DOHH2 (cell line): ENCODE measurements around the gene LGALS3BP.

Experiments
- H3F3A ChIP-seq: fragments of 200-600 bp; sonication (generic), shearing (Covaris generic); 2 replicates; pipeline ENCODE4 v1.6.0; 2016; ENCODE audit warnings: antibody characterized with exemption, mild to moderate bottlenecking; ENCODE audit not compliant: control insufficient read depth, insufficient read depth
- H3K27ac ChIP-seq: fragments of 200-600 bp; sonication (generic); 2 replicates; pipeline ENCODE4 v1.5.1; 2014; ENCODE audit warnings: low read depth, mild to moderate bottlenecking, low read length, moderate library complexity
- H3K27me3 ChIP-seq: fragments of 200-600 bp; sonication (generic); 2 replicates; pipeline ENCODE4 v1.6.1; 2014; ENCODE audit warnings: mild to moderate bottlenecking, low read length, mixed read lengths; ENCODE audit not compliant: control insufficient read depth
- H3K36me3 ChIP-seq: fragments of 200-600 bp; sonication (generic); 2 replicates; pipeline ENCODE4 v1.6.1; 2014; ENCODE audit warnings: mild to moderate bottlenecking, low read length, moderate library complexity, mixed read lengths; ENCODE audit not compliant: control insufficient read depth
- H3K4me1 ChIP-seq: fragments of 200-600 bp; sonication (generic); 2 replicates; pipeline ENCODE4 v1.6.1; 2014; ENCODE audit warnings: mild to moderate bottlenecking, low read length, mixed read lengths; ENCODE audit not compliant: control insufficient read depth
- H3K4me2 ChIP-seq: fragments of 200-600 bp; sonication (generic); 2 replicates; pipeline ENCODE4 v1.6.0; 2014; ENCODE audit warnings: mild to moderate bottlenecking, low read length, moderate library complexity
- H3K4me3 ChIP-seq: fragments of 200-600 bp; sonication (generic); 2 replicates; pipeline ENCODE4 v1.5.1; 2014; ENCODE audit warnings: mild to moderate bottlenecking, low read length, mixed read lengths
- H3K79me2 ChIP-seq: fragments of 200-600 bp; sonication (generic); 2 replicates; pipeline ENCODE4 v1.6.1; 2014; ENCODE audit warnings: mild to moderate bottlenecking, low read length, mixed read lengths; ENCODE audit not compliant: control insufficient read depth
- H3K9me2 ChIP-seq: fragments of 200-600 bp; sonication (generic); replicated peaks from 2 replicates; pipeline ENCODE4 v1.6.1; 2014; ENCODE audit warnings: mild to moderate bottlenecking, low read length, mixed read lengths; ENCODE audit not compliant: control insufficient read depth
- H3K9me3 ChIP-seq: fragments of 200-600 bp; sonication (generic); 2 replicates; pipeline ENCODE4 v1.6.1; 2014; ENCODE audit warnings: antibody characterized with exemption, low read length, mixed read lengths; ENCODE audit not compliant: control insufficient read depth, insufficient read depth
- H4K20me1 ChIP-seq: fragments of 200-600 bp; sonication (generic); 2 replicates; pipeline ENCODE4 v1.6.0; 2014; ENCODE audit warnings: low read depth, mild to moderate bottlenecking, antibody characterized with exemption, low read length, moderate library complexity; ENCODE audit not compliant: control insufficient read depth, insufficient read depth
- EZH2phosphoT487 ChIP-seq: fragments of 200-600 bp; sonication (generic); IDR thresholded peaks from 2 replicates; pipeline ENCODE4 v1.6.1; 2017; ENCODE audit warnings: borderline replicate concordance, mild to moderate bottlenecking, antibody characterized with exemption, low read length, moderate library complexity, mixed read lengths
- TF ChIP-seq, protein P1 (sequence below): fragments of 200-600 bp; sonication (generic); IDR thresholded peaks from one replicate; pipeline ENCODE4 v1.5.1; 2014; ENCODE audit warnings: antibody characterized with exemption, mild to moderate bottlenecking, low read depth, low read length; ENCODE audit not compliant: poor library complexity, severe bottlenecking

Gene LGALS3BP

DNA sequence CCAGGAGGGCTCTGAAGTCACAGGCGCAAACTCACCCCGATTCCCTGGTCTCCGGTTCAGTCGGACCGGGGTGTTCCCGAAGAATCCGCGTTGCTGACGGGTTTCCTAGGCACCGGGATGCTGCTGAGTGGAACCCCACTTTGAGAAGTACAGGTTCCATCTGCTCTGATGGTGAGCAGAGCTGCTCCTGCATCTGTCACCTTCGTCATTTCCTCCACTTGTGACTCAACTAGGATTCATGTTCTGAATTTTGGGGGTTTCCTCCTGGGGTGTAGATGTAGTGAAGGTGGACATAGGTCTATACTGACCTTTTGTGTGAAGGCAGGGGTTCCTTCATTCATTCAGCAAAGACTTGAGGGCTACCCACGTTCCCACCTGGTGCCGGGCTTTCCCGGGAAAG lies 25.0 kb downstream of the LGALS3BP start:
- TF ChIP-seq EZH2phosphoT487, result no peak
- TF ChIP-seq, protein P1, sequence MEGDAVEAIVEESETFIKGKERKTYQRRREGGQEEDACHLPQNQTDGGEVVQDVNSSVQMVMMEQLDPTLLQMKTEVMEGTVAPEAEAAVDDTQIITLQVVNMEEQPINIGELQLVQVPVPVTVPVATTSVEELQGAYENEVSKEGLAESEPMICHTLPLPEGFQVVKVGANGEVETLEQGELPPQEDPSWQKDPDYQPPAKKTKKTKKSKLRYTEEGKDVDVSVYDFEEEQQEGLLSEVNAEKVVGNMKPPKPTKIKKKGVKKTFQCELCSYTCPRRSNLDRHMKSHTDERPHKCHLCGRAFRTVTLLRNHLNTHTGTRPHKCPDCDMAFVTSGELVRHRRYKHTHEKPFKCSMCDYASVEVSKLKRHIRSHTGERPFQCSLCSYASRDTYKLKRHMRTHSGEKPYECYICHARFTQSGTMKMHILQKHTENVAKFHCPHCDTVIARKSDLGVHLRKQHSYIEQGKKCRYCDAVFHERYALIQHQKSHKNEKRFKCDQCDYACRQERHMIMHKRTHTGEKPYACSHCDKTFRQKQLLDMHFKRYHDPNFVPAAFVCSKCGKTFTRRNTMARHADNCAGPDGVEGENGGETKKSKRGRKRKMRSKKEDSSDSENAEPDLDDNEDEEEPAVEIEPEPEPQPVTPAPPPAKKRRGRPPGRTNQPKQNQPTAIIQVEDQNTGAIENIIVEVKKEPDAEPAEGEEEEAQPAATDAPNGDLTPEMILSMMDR, result no peak
- Histone ChIP-seq H3K27me3 (peaks cover 2% of the 10 kb centered on the region; the same call in 1 of the 2 replicates), H3K4me3 (no peak overlapping the region), H3K4me1 (no peaks in the 10 kb centered on the region), H3K9me3 (no peaks in the 10 kb centered on the region), H3F3A (no peaks in the 10 kb centered on the region), H4K20me1 (no peaks in the 10 kb centered on the region), H3K36me3 (no peaks in the 10 kb centered on the region), H3K27ac (no peak overlapping the region), H3K9me2 (no peaks in the 10 kb centered on the region), H3K79me2 (no peaks in the 10 kb centered on the region), H3K4me2 (no peak overlapping the region)

GRCh38 chr17:78953356-78954350 lies 26.1 kb downstream of the LGALS3BP start:
- Histone ChIP-seq H4K20me1 (no peaks in the 10 kb centered on the region), H3K9me2 (no peaks in the 10 kb centered on the region), H3K36me3 (no peaks in the 10 kb centered on the region), H3K4me1 (no peaks in the 10 kb centered on the region), H3F3A (no peaks in the 10 kb centered on the region), H3K4me3 (no peak overlapping the region), H3K9me3 (no peaks in the 10 kb centered on the region), H3K4me2 (no peak overlapping the region), H3K27me3 (peaks cover 2% of the 10 kb centered on the region; the same call in 1 of the 2 replicates), H3K27ac (no peak overlapping the region), H3K79me2 (no peaks in the 10 kb centered on the region)
- TF ChIP-seq, protein P1, result no peak
- no peak for TF ChIP-seq EZH2phosphoT487

- H3K27ac ChIP-seq, result no peak overlapping the region
- no peaks in the 10 kb centered on the region for H3F3A ChIP-seq
- no peaks in the 10 kb centered on the region for H3K9me3 ChIP-seq
- no peaks in the 10 kb centered on the region for H3K79me2 ChIP-seq
- TF ChIP-seq, protein P1, result no peak
- TF ChIP-seq EZH2phosphoT487, result no peak
- no peaks in the 10 kb centered on the region for H3K4me1 ChIP-seq
- peaks cover 2% of the 10 kb centered on the region; the same call in 1 of the 2 replicates for H3K27me3 ChIP-seq
- no peak overlapping the region for H3K4me3 ChIP-seq
- H3K4me2 ChIP-seq, result no peak overlapping the region
- H3K9me2 ChIP-seq, result no peaks in the 10 kb centered on the region
- H4K20me1 ChIP-seq, result no peaks in the 10 kb centered on the region
- H3K36me3 ChIP-seq, result no peaks in the 10 kb centered on the region
These were observed 27.0 kb downstream of the LGALS3BP start for GRCh38 chr17:78952706-78953105.
